Globus pallidus (tissue), 1 donor: ENCODE results near the gene DSTYK.

Experiments
- DNase-seq: peaks from one replicate; pipeline ENCODE4 v3.0.0-alpha.2; 2015; ENCODE audit warnings: low spot score

Gene DSTYK

DNA sequence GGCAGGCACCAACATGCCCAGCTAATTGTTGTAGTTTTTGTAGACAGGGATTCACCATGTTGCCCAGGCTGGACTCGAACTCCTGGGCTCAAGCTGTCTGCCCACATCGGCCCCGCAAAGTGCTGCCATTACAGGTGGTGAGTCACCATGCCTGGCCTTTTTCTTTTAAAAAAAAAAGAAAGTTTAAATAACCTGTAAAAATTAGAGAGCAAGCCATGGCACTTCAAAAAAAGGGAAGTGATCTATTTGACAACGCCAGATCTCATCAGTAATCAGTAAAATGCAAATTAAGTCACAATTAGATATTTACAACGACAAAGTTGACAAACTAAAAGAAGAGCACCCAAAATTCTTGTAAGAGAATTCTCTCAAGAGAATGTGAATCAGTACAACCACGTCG is 86.8 kb downstream of the DSTYK start:
- DNase-seq, result no peak

- DNase-seq, result no peak
These were observed 89.0 kb downstream of the DSTYK start for GRCh38 chr1:205122489-205122882.

DNA sequence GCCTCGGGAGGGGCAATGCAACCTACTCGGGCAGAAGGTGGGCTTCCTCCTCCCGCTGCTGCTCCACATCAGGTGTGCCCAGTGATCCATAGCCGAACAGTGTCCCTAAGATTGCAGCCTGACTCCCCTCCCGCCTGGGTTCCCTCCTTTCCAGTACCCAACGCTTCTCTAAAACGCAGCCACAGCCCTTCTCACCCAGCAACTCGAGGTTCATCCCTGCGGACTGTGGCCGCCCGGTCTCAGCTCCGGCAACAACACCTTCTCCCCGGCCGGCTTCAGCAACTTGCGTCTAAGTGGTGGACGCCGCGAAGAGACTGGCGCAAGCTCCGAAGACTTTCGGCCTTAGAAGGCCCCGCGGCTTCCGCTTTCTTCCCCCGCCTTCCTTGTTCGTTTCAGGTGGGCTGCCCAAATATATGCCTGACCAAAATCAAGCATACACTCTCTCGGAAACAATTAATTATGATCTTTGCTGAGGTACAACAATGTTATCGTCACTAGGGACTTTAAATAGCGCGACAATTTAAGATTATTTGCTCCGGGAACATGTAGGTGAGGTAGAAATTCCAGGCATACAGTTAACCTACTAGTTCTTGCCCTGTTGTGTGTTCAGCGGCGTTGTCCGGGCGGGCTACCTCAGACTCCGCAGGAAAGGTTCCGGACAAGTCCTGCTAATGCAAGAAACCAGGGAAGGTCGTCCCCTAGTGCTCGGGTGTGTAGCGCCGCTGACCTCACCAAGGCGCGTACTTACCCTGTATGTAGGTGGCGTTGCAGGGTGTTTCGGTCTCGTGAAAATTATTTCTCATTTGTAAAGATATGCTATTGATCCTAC is 89.6 kb downstream of the DSTYK start, which contains the start of gene RBBP5:
TSS of gene RBBP5 (minus strand) at position 319 of the 829 bp plus-strand sequence. CDS start at position 214, 105 bp downstream.
- DNase-seq, result peak; percentile 96

GRCh38 chr1:205118752-205119151 is 92.8 kb downstream of the DSTYK start:
- no peak for DNase-seq

DNA sequence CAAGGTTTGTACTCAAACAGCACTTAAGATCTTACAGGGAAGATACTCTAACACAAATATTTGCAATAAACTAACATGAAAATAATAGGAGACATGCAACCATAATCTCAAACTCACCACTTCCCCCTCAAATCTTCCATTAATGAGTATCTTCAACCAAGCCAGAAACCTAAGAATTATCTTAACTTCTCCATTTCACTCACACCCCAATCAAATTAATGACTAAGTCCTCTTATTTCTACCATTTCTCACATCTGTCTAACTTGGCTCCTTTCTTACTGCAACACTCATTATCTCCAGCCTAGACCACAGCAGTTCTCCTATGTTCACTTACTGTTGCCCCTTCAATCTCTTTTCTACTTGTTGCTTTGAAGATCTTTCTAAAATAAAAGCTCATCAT is 100.1 kb downstream of the DSTYK start:
- no peak for DNase-seq

DNA sequence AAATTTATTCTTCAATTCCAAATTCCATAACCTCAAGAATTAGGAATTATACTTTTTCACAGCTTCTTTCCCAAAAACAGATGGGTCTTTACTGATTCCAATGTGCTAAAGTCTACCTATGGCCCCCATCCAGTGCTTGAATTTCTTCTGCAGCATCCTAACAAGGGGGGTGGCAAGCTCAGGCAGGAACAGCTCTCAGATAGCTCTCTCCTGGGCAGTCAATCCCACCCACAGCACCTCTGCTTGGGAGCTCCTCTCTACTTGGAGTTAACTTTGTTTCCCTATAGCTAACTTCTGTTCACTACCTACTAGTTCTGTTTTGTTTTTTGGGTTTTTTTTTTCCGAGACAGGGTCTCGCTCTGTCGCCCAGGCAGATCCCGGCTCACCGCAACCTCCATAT is 101.8 kb downstream of the DSTYK start:
- DNase-seq, result no peak

GRCh38 chr1:205109269-205109668 is 102.2 kb downstream of the DSTYK start:
- DNase-seq, result no peak

DNA sequence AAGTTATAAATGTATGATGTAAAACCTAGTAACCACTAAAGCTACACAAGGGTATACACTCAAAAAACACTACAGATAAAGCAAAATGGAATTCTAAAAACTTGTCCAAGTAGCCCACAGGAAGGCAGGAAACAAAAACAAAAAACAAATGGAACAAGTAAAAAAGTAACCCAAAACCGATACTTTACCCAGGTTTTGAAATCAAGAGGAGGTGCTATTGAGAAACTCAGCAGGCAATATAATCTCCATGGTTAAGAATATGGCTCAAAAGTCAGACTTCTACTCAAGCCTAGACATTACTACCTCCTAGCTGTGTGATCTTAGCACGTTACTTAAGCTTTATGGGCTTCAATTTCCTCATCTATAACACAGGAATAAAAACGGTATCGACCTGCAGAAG is 103.0 kb downstream of the DSTYK start:
- no peak for DNase-seq

GRCh38 chr1:205107327-205107726 is 104.2 kb downstream of the DSTYK start:
- no peak for DNase-seq

GRCh38 chr1:205102404-205102803 is 109.1 kb downstream of the DSTYK start:
- no peak for DNase-seq

DNA sequence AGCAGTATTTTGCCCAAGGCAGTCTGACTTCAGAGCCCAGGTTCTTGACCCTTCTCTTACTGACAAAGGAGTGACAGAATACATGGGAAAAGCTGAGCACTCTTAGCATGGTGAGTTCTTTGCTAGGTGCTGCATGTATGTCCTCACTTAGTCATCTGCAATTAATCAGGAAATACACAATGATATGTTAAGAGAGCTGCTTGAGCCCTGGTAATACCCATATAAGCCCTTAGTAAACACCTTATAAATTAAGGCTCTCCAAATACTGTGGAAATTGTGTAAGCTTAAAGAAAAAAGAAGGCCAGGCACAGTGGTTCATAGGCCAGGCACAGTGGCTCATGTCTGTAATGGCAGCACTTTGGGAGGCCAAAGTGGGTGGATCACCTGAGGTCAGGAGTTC is 113.3 kb downstream of the DSTYK start:
- DNase-seq, result no peak

GRCh38 chr1:205095422-205095821 is 116.1 kb downstream of the DSTYK start:
- DNase-seq, result no peak
